MM.1S (cell line): Measurements from ENCODE around the gene ATOH8.

ENCODE experiments used
- DNase-seq: peaks from one replicate; pipeline ENCODE4 v3.0.0-alpha.2; 2015
- H2AFZ ChIP-seq: fragments of 300-600 bp; sonication (generic); 2 replicates; pipeline ENCODE4 v1.6.0; 2016; ENCODE audit warnings: antibody characterized with exemption, low read length
- H3F3A ChIP-seq: fragments of 300-600 bp; sonication (generic); 2 replicates; pipeline ENCODE4 v1.6.1; 2016; ENCODE audit warnings: mild to moderate bottlenecking, antibody characterized with exemption, low read length, moderate library complexity, mixed read lengths; ENCODE audit not compliant: insufficient read depth
- H3K27ac ChIP-seq: fragments of 300-600 bp; sonication (generic); 2 replicates; pipeline ENCODE4 v1.5.1; 2016; ENCODE audit warnings: mild to moderate bottlenecking, low read length
- H3K27me3 ChIP-seq: fragments of 300-600 bp; sonication (generic); replicated peaks from 2 replicates; pipeline ENCODE4 v1.6.0; 2016; ENCODE audit warnings: low read length; ENCODE audit not compliant: insufficient read depth
- H3K36me3 ChIP-seq: fragments of 300-600 bp; sonication (generic); replicated peaks from 2 replicates; pipeline ENCODE4 v1.6.1; 2016; ENCODE audit warnings: mild to moderate bottlenecking, low read length, mixed read lengths; ENCODE audit not compliant: insufficient read depth
- H3K4me1 ChIP-seq: fragments of 300-600 bp; sonication (generic); 2 replicates; pipeline ENCODE4 v1.6.1; 2016; ENCODE audit warnings: low read length, mixed read lengths
- H3K4me2 ChIP-seq: fragments of 300-600 bp; sonication (generic); 2 replicates; pipeline ENCODE4 v1.6.0; 2016; ENCODE audit warnings: low read depth, low read length
- H3K4me3 ChIP-seq: fragments of 300-600 bp; sonication (generic); 2 replicates; pipeline ENCODE4 v1.5.1; 2016; ENCODE audit warnings: low read length, mixed read lengths
- H3K79me2 ChIP-seq: fragments of 300-600 bp; sonication (generic); 2 replicates; pipeline ENCODE4 v1.6.1; 2016; ENCODE audit warnings: mixed run types, low read length, mixed read lengths
- H3K9ac ChIP-seq: fragments of 300-600 bp; sonication (generic); 2 replicates; pipeline ENCODE4 v1.6.1; 2016; ENCODE audit warnings: low read length, mixed read lengths
- H3K9me2 ChIP-seq: fragments of 300-600 bp; sonication (generic); replicated peaks from 2 replicates; pipeline ENCODE4 v1.6.1; 2016; ENCODE audit warnings: mild to moderate bottlenecking, low read length, mixed read lengths; ENCODE audit not compliant: insufficient read depth
- H3K9me3 ChIP-seq: fragments of 300-600 bp; sonication (generic); replicated peaks from 2 replicates; pipeline ENCODE4 v1.6.1; 2016; ENCODE audit warnings: mild to moderate bottlenecking, low read length, mixed read lengths; ENCODE audit not compliant: insufficient read depth
- H4K20me1 ChIP-seq: fragments of 300-600 bp; sonication (generic); 2 replicates; pipeline ENCODE4 v1.6.1; 2016; ENCODE audit warnings: mild to moderate bottlenecking, low read length, moderate library complexity, mixed read lengths; ENCODE audit not compliant: insufficient read depth
- EZH2 ChIP-seq: fragments of 300-600 bp; sonication (generic); optimal IDR thresholded peaks from 2 replicates; pipeline ENCODE3; 2017; ENCODE audit warnings: low read depth, mild to moderate bottlenecking, antibody characterized with exemption, low read length, mixed read lengths
- EZH2phosphoT487 ChIP-seq: fragments of 300-600 bp; sonication (generic); IDR thresholded peaks from 2 replicates; pipeline ENCODE4 v1.6.1; 2018; ENCODE audit warnings: antibody characterized with exemption, low read length
- TF ChIP-seq, protein P1 (sequence below): fragments of 300-600 bp; sonication (generic); IDR thresholded peaks from 2 replicates; pipeline ENCODE4 v1.5.1; 2016; ENCODE audit warnings: antibody characterized with exemption, low read length, mixed read lengths

The ATOH8 gene

DNA sequence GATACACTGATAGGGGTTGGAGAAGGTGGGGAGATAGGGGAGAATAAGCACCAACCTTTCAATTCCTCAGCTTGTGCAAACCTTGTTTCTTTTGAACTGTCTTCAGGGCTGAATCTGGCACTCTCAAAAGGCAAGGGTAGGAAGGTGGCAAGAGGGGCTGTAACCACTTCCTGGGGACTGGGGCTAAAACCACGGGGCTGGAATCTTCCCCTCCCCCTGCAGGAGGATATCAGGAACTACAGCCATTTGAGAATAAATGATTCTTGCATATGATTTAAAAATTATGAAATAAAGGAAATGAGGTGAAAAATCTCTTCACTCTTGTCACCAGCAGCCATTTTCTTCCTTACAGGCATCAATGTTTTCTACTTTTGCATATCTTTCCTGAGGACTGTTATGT, 50.8 kb downstream of the ATOH8 start:
- H3K4me2 ChIP-seq, result no peak overlapping the region
- no peak overlapping the region for H3K9ac ChIP-seq
- H3K4me1 ChIP-seq, result no peaks in the 10 kb centered on the region
- no peaks in the 10 kb centered on the region for H3K9me2 ChIP-seq
- no peaks in the 10 kb centered on the region for H3K27me3 ChIP-seq
- no peaks in the 10 kb centered on the region for H4K20me1 ChIP-seq
- no peaks in the 10 kb centered on the region for H3K9me3 ChIP-seq
- no peaks in the 10 kb centered on the region for H3F3A ChIP-seq
- no peak overlapping the region for H3K27ac ChIP-seq
- H2AFZ ChIP-seq, result 0 out of 2 replicates have a peak overlapping the region, but pooled peaks have one; percentile 6
- H3K79me2 ChIP-seq, result no peaks in the 10 kb centered on the region
- no peaks in the 10 kb centered on the region for H3K36me3 ChIP-seq
- TF ChIP-seq, protein P1, sequence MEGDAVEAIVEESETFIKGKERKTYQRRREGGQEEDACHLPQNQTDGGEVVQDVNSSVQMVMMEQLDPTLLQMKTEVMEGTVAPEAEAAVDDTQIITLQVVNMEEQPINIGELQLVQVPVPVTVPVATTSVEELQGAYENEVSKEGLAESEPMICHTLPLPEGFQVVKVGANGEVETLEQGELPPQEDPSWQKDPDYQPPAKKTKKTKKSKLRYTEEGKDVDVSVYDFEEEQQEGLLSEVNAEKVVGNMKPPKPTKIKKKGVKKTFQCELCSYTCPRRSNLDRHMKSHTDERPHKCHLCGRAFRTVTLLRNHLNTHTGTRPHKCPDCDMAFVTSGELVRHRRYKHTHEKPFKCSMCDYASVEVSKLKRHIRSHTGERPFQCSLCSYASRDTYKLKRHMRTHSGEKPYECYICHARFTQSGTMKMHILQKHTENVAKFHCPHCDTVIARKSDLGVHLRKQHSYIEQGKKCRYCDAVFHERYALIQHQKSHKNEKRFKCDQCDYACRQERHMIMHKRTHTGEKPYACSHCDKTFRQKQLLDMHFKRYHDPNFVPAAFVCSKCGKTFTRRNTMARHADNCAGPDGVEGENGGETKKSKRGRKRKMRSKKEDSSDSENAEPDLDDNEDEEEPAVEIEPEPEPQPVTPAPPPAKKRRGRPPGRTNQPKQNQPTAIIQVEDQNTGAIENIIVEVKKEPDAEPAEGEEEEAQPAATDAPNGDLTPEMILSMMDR, result peak; percentile 74
- no peak for TF ChIP-seq EZH2phosphoT487
- H3K4me3 ChIP-seq, result no peak overlapping the region
- DNase-seq, result no peak

DNA sequence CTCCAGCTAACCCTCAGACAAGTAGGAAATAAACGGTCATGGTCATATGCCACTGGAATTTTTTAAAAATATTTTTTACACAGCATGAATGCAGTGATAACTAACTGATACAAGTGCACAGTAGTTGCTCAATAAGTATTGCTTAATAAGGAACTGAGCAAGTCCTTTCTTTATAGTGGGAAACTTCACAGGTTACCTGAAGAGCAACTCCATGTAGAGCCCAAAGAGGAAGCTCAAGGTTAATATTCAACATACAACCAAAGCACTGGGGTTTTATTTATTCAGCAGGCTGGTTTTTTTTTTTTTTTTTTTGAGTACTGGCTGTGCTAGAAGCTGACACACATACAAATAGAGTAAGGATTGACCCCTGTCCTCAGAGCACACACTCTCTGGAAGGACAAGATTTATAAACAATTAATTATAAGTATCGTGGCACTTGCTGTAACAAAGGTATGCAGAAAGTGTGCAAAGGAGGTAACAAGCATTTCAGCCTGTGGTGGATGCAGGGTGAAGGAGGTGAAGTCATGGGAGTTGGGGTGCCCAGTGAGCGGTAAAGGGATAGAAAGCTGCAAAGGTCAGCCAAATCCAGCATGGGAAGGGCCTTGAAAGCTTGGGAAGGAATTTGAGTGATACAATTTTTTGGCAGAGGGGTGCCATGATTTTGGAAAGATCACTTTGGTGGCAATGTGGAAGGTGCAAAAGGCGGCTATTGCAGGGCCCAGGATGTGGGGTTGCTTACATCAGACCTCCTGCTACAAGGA, 52.7 kb downstream of the ATOH8 start:
- H3K4me2 ChIP-seq, result no peak overlapping the region
- no peaks in the 10 kb centered on the region for H4K20me1 ChIP-seq
- H3K27ac ChIP-seq, result no peak overlapping the region
- no peaks in the 10 kb centered on the region for H3K27me3 ChIP-seq
- no peak overlapping the region for H3K9ac ChIP-seq
- TF ChIP-seq, protein P1, result no peak
- TF ChIP-seq EZH2 (no peak), EZH2phosphoT487 (no peak)
- no peak for DNase-seq
- H3K9me3 ChIP-seq, result no peaks in the 10 kb centered on the region
- no peaks in the 10 kb centered on the region for H3K9me2 ChIP-seq
- no peaks in the 10 kb centered on the region for H3K36me3 ChIP-seq
- H3K79me2 ChIP-seq, result no peaks in the 10 kb centered on the region
- H2AFZ ChIP-seq, result no peak overlapping the region
- no peaks in the 10 kb centered on the region for H3F3A ChIP-seq
- H3K4me1 ChIP-seq, result no peaks in the 10 kb centered on the region
- no peak overlapping the region for H3K4me3 ChIP-seq

DNA sequence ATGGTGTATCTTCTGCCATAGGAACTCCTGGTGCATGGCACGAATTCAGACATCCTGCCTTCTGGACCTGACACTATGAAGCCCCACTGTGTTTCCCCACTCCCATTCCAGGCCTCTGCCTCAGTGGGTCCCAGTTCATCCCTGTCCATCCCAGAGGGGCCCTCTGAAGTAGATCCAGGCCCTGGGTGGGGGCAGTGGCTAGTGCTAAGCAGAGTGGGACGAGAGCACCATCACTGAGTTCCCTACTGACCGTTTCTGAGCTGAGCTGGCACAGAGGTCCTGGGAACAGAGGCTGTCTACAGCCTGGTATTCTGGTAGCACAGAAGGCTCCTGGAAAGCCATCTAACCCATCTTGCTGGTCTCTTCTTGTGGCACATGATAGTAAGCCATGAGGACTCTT, 54.0 kb downstream of the ATOH8 start:
- Histone ChIP-seq H3K27me3 (no peaks in the 10 kb centered on the region), H3K9me3 (no peaks in the 10 kb centered on the region), H3K4me3 (no peak overlapping the region), H3K9ac (no peak overlapping the region), H3F3A (no peaks in the 10 kb centered on the region), H3K9me2 (no peaks in the 10 kb centered on the region), H3K4me1 (no peaks in the 10 kb centered on the region), H4K20me1 (no peaks in the 10 kb centered on the region), H3K36me3 (no peaks in the 10 kb centered on the region), H2AFZ (no peak overlapping the region), H3K27ac (no peak overlapping the region), H3K79me2 (no peaks in the 10 kb centered on the region), H3K4me2 (no peak overlapping the region)
- TF ChIP-seq, protein P1, result no peak
- TF ChIP-seq EZH2phosphoT487, result no peak
- no peak for TF ChIP-seq EZH2
- no peak for DNase-seq
